Skin of body (tissue), 2 donors: ENCODE results near the gene CCDC80. TPM values are rescaled to one million over a fixed set of nuclear protein-coding genes. Genes with fewer than 3 reads are reported as not detected.
"Not testable (repeated sequence)": the region's sequence is repeated elsewhere in the genome, so short reads cannot be mapped to it uniquely, and the experiment has no call there.

ENCODE experiments used
- DNase-seq: peaks from one replicate; lab custom pipeline; 2025; lab: John Stamatoyannopoulos, UW
- total RNA-seq: library from RNA; depleted of rRNA; stranded (reverse); fragments of >200 nt; gene quantifications from one replicate; pipeline ENCODE4 v1.2.3, GENCODE V29; 2014

Gene CCDC80
- total RNA-seq, 1 donor from 2014 or later, result 201 TPM

GRCh38 chr3:112667599-112667998 lies 26.7 kb upstream of the CCDC80 start:
- DNase-seq, result no peak

DNA sequence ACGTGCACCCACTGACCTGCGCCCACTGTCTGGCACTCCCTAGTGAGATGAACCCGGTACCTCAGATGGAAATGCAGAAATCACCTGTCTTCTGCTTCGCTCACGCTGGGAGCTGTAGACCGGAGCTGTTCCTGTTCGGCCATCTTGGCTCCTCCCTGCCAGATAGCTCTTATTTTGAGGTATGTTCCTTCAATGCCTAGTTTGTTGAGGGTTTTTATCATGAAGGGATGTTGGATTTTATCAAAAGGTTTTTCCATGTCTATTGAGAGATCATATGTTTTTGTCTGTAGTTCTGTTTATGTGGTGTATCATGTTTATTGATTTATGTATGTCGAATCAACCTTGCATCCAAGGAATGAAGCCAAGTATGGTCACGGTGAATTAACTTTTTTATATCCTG lies 24.1 kb upstream of the CCDC80 start:
- DNase-seq, result not testable (repeated sequence)

DNA sequence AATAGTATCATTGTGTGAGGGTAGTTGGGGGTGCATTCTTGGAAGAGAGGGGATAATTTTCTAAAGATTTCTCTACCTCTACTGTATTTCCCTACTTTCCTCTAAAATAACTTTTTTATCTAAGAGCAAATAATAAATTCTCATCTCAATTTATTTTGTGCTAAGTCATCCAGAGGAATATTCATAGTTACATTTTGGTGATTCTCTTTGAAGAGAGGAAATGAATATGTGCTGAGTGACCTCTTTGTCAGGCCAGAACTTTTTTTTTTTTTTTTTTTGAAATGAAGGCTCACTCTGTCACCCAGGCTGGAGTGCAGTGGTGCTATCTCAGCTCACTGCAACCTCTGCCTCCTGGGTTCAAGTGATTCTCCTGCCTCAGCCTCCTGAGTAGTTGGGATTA lies 15.1 kb upstream of the CCDC80 start:
- DNase-seq, result no peak

GRCh38 chr3:112654979-112655378 lies 14.0 kb upstream of the CCDC80 start:
- no peak for DNase-seq

- no peak for DNase-seq
Measured at GRCh38 chr3:112654492-112654891, 13.5 kb upstream of the CCDC80 start.

DNA sequence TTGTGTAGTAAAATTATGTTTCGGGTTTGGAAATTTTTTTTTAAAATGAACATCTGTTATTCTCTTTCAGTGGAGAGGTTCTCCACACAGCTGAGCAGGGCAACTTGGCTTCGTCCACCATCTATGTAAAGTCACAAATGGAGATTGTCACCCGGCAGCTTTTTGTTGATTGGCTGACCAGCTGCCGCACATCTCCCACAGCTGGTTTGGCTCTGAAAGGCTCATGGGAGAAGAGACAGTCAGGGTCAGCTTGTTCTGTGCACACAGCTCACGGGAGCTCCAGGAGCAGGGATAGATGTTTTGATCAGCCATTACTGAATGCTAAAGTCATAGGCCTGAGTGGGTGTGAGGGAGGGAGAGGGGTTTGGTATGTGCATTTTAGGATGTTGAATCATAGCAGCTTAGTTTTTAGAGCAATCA lies 12.9 kb upstream of the CCDC80 start:
- no peak for DNase-seq

DNA sequence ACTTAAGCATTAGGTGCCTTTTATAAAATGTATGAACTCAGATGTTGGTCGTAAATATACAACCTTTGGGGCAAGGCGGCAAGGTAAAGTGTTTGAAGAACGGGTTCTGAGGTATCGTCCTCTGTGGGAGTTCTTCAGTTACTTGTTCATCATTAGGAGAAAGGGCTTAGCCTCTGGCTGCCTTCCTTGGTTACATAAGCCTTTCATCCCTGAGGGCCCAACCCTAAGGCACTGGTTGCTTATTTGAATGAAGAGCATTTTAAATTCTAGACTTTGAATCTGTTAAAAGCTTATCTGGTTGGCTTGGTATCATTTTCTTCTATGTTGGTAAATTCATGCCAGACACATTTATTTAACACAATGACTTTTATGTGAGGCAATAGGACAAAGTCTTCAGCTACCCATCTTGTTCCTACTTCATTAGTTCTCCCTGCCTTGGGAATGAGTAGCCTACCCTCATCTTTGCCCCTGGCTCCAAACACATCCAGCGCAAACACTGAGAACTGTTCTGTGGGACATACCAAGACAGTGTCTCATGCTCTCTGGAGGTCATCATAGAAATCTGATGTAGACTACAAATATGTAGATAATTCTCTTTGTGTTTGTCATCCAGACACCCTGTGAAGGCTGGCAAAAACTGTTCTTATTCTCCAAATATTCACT lies 12.4 kb upstream of the CCDC80 start:
- no peak for DNase-seq

DNA sequence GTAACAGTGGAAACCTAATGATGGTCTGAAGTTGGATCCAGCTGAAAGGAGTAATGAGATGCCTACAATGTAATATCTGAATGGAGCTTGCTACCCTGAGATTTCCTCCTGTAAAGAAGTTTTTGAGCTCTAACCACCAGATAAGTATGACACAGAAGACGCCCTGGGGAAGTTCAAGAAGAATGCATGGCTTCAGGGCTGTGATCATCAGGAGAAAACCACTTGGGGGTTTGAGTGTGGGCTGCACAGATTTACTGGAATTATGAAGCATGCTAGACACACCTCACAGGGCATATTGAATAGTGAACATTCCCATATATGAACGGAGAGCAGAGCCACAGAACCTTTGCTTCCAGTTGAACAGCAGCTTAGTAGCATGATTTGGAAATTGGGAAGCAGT lies 10.6 kb upstream of the CCDC80 start:
- no peak for DNase-seq

GRCh38 chr3:112651071-112651470 lies 10.1 kb upstream of the CCDC80 start:
- DNase-seq, result no peak

DNA sequence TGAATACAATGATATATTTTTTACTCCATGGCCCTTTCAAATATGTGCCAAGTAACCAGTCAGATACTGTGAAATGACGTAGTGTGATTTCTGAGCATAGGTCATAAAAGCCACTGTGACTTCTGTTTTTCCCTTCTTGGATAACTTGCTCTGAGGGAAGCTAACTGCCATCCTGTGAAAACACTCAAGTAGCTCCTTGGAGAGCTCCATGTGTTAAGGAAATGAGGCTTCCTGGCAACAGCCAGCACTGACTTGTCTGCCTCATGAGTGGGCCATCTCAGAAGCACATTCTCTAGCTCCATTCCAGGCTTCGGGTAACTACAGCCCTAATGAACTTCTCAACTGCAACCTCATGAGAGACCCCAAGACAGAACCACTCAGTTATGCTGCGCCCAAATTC lies 9.5 kb upstream of the CCDC80 start:
- DNase-seq, result no peak

DNA sequence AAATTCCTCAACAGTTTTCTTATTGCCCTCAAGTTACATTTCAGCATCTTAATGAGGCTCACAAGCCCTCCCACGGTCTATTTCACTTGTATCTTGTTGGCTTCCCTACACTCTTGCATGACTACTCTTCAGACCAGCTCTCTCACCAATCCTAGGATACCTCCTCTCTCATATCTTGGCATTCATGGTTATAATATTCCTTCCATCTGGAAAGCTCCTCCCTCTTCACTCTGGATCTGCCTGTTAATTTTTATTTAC lies 8.5 kb upstream of the CCDC80 start:
- DNase-seq, result no peak

GRCh38 chr3:112647122-112647521 lies 6.2 kb upstream of the CCDC80 start:
- no peak for DNase-seq

- no peak for DNase-seq
Measured at GRCh38 chr3:112646623-112647022, 5.7 kb upstream of the CCDC80 start.

GRCh38 chr3:112644453-112644852 lies 3.5 kb upstream of the CCDC80 start:
- DNase-seq, result no peak

GRCh38 chr3:112643621-112644240 lies 2.8 kb upstream of the CCDC80 start:
- no peak for DNase-seq

GRCh38 chr3:112642912-112643506 lies 2.1 kb upstream of the CCDC80 start:
- peak; percentile 86 for DNase-seq

- DNase-seq, result peak; percentile 79
Measured at GRCh38 chr3:112640276-112640929, 540 bp downstream of the CCDC80 start.

GRCh38 chr3:112639455-112640225 lies 1.3 kb downstream of the CCDC80 start:
- DNase-seq, result peak; percentile 62

DNA sequence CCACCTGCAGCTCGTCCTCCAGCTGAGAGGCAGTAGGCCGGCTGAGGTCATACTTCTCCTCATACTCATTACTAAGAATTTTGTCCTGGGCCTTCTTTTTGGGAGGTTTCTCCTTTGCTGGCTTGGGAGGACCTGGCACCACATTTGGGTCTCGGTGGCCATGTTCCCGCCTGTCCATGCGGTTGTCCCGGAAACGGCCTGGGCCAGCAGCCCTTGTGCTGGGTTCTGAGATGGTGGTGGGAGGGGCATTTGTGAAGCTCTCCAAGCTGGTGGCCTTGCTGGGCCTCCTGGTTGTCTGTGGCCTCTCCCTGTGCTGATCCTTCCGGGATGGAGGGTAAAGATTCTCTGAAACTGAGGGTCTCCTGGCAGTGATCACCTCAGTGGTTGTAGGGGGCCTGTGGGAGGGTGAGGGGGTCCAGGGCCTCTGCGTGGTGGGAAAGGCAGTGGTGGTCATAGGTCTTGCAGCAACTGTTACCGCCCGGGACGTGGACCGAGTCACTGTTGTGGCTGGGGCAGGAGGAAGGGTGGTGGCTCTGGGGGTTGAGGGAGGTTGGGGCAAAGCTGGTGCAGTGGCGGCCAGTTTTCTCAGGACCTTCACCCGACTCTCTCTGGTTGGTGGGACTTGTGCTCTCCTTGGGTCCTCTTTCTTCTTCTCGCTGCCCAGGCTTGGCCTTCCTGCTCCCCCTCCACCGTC lies 2.5 kb downstream of the CCDC80 start:
- no peak for DNase-seq

GRCh38 chr3:112637700-112638099 lies 3.2 kb downstream of the CCDC80 start:
- no peak for DNase-seq

DNA sequence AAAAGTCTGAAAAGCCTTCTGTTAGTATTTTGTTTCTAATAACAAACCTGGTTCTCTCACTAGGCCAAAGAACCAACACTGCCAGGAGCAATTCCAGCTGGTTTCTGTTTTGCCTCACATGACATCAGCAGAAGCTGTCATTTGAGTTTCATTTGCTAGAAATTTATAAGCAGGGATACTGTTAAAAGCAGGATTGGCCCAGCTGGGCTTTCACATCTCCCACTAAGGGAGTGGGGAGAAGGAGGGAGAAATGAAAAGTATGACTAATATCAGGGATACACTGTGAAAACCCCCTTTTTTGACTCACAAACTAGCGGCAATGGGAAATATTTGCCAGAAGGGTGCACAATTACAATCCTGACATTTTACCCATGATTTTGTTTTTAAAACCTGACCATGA lies 5.3 kb downstream of the CCDC80 start:
- DNase-seq, result peak; percentile 78
